HG02852 (cell line): Measurements from ENCODE around the gene LIMS1.
"Not testable (repeated sequence)": the region's sequence is repeated elsewhere in the genome, so short reads cannot be mapped to it uniquely, and the experiment has no call there.

Source experiments
- ATAC-seq: cut with Tn5 transposase; IDR thresholded peaks from one replicate; pipeline ENCODE4 v1.9.1; 2021; ENCODE audit warnings: mild to moderate bottlenecking, moderate library complexity; ENCODE audit not compliant: unreplicated experiment

Gene LIMS1

DNA sequence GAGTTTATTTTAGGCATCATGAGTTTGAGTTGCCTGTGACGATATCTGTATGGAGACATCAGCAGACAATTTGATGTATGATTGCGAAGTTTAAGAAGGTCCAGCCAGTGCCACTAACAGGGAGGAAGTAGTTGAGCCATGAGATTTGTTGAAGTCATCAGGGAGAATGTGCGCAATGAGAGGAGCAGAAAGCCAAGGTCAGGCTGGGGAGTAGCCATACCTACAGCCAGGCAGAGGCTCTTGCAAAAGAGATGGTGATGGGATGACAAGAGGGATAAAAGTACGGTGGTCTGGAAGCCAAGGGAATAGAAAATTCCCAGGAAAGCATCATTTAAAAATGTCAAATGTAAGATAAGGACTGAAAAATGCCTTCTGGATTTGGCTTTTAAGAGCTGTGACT lies 51.2 kb downstream of the LIMS1 start:
- no peak for ATAC-seq

GRCh38 chr2:108586116-108586515 lies 51.8 kb downstream of the LIMS1 start:
- no peak for ATAC-seq

DNA sequence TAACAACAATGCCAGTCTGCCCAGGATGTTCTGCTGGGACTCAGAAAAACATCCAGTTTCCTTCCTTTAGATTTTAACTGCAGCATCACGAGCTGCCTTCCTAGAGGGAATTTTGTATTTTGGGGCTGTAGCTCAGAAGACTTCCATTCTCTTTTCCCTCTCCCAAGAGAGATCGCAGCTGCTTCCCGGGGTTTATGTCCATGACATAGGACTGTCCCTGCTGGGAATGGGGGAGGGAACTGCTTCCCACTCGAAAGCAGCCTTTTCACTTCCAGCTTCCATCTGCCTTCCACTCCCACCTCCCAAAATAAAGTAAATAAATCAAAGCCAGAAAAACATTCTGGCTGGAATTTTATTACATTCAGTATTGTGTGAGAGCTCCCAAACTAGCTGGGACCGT lies 52.4 kb downstream of the LIMS1 start:
- ATAC-seq: no peak

- ATAC-seq: no peak
Observed at GRCh38 chr2:108587621-108588020, 53.4 kb downstream of the LIMS1 start.

DNA sequence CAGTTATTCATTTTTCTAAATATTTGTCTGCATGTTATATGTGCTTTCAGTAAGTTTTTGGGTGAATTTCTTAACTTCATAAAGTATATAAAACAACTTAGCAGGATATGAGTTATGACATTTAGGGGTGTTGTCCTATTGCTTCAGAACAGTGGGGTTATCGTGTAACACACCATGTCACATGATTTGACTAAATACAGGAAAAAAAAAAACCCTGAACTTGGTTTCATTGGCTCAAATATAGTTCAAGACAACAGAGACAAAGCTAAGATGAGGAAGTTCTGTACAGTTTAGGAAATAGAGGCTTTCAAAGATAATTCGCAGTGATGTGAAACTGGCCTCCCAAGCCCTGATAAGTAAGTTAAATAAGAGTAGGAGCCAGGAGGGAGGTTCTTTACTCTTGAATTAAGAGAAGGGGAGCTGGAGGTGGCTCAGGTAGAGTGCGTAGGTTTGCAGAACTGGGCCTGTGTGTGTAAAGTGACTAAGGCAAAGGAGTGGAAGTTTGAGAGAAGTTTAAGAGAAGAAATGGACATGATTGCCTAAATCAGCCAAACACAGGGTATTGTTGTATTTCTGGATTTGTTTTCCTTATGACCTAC lies 53.9 kb downstream of the LIMS1 start:
- ATAC-seq: peak; percentile 39

- no peak for ATAC-seq
Observed at GRCh38 chr2:108589372-108589771, 55.1 kb downstream of the LIMS1 start.

- no peak for ATAC-seq
Observed at GRCh38 chr2:108589781-108590180, 55.5 kb downstream of the LIMS1 start.

GRCh38 chr2:108591163-108591562 lies 56.9 kb downstream of the LIMS1 start:
- ATAC-seq: no peak

GRCh38 chr2:108593547-108594098 lies 59.4 kb downstream of the LIMS1 start:
- ATAC-seq: no peak

- ATAC-seq: peak; percentile 90
Observed at GRCh38 chr2:108594132-108594981, 60.1 kb downstream of the LIMS1 start.

DNA sequence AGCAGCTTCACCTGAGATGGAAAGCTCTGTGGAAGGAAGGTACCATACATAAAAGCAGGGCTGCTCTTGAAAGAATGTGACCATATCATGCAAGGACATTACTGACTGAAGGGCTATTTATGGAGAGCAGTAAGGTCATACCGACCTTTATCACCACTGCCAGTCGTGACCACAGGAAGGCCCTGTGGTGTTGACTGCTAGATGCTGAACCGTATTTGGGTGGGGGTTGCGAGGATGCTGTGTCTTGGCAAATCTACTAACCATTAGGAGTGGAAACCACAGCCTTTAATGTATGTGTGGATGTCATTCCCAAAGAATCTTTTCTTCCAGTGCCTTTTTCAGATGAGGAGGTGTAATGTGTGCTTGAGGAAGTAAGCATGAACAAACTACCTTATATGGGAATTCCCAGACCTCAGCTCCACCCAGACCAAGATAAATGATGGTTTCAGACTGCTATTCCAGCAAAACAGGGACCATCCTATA lies 60.8 kb downstream of the LIMS1 start:
- peak; percentile 46 for ATAC-seq

GRCh38 chr2:108595771-108596170 lies 61.5 kb downstream of the LIMS1 start:
- ATAC-seq: not testable (repeated sequence)

DNA sequence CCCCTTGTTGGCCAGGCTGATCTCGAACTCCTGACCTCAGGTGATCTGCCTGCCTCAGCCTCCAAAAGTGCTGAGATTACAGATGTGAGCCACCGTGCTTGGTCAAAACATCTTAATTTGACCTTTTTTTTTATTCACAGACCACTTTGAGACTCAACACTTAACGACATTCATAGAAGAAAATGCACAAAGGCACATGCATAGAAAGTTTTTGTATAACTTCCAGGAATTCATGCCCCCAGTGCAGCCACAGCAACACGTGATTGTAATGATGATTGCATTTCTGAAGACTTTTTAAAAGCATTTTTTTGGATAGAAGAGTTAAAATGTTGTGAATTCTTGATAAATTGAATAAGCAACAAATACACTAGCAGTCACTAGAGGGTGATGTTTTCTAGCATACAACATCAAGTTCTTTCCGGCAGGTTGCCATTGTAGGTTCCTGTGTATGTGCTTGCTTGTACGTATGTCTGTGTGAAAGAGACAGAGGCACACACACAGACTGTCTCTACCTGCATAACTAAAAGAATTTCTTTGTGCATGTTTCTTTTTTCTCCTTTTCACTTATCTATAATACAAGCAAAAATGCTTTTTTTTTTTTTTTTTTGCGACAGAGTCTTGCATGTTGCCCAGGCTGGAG lies 63.0 kb downstream of the LIMS1 start:
- not testable (repeated sequence) for ATAC-seq

DNA sequence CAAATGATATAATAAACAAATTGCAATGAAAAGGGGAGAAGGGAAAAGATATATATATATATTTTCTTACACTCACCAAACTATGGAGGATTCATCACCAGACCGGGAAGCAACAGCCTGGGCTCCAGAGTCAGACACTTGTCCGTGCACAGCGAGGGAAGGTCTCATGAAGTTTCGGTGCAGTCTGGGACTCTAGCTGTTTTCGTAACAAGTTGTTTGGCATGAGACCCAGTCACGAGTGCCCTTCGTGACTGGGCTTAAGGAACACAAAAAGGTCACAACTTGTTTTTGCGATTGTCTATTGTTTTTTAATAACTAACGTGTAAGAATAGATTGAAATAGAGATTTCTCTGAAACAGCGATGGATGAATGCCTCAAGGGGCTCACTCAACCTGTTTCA lies 66.9 kb downstream of the LIMS1 start:
- not testable (repeated sequence) for ATAC-seq

DNA sequence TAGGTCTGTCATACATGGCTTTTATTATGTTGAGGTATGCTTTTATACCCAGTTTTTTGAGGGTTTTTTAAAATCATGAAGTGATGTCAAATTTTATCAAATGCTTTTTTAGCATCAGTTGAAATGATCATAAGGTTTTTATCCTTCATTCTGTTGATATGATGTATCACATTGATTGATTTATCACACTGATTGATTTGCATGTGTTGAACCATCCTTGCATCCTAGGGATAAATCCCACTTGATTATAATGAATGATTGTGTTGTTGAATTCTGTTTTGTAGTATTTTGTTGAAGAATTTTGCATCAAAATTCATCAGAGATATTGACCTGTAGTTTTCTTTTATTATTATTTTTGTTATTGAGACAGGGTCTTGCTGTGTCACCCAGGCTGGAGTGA lies 68.2 kb downstream of the LIMS1 start:
- no peak for ATAC-seq

GRCh38 chr2:108604196-108604595 lies 69.9 kb downstream of the LIMS1 start:
- ATAC-seq: no peak

GRCh38 chr2:108605947-108606346 lies 71.7 kb downstream of the LIMS1 start:
- peak; percentile 69 for ATAC-seq

DNA sequence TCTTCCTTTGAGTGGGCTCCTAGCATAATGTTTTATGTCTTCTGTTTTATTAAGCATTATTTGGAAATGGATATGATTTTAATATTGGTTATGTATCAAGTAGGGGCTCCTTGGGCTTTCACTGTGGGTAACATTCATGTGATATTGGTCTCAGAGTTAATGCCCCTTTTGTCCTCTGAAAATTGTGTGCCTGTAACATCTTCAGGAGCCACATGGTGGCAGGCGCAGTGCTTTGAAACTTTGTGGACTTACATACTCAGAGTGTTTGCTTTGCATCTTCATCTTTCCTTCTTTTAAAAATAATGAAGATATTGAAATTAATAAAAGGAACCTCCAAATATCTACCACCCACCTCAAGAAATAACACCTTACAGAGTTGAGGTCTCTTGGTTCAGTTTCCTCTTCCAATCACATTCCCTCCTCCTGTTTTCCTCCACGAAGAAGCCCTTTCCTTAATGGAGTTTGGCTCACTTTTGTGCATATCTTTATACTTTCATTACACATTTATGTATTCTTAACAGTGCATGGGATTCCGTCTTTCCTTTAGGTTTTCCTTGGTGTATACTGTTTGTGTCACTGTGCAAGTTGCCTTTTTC lies 73.5 kb downstream of the LIMS1 start:
- ATAC-seq: no peak

DNA sequence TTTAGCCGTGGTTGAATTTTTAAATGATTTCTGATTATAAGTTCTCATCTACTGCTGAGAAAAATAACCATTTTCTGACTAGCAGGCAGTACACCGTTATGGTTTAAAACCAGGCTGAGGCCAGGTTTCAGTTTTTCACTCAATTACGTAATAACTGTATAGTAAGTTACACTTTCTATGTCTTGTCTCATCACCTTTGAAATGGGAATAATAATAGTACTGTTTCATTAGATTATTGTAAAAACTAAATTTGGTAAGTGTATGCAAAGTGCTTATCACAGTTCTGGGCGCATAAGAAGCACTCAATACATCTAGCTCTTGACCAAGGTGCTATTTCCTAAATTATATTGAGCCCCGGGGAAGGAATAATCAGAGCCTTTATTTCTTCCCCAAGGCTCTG lies 76.8 kb downstream of the LIMS1 start:
- no peak for ATAC-seq

- peak; percentile 78 for ATAC-seq
Observed at GRCh38 chr2:108612153-108612513, 77.9 kb downstream of the LIMS1 start.

DNA sequence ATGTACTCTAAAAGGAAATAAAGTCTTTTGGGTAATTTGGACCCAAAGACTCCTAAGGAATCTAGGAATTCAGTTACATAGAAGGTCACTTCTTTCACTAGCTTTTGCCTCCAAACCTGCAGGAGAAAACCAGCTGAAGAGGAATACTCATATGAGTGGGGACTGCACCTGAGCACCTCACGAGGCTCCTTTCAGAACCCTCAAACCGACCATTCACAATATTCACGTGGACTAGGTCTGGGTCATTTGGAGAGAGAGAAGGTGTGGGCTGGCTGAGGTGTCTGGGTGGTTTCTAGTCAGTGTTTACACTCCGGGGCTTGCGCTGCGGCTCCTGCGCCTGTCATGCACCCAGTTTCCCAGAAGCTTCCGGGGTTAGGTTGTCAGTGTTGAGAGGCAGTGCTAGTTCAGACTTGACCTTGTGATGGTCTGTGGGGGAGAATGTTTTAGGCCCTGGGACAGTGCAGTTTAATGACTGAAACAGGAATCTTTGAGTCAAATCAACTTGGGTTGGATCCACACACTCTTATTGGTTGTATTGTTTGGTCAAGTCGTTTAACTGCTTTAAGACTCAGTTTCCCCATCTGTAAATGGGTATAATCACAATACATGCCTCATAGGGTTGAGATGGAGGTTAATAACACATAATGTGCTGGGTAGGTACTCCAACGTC lies 78.4 kb downstream of the LIMS1 start:
- ATAC-seq: peak; percentile 80
